HEK293T (cell line): ENCODE data around the gene DCLRE1B.

Experiments used
- BHLHE40 ChIP-seq: fragments of 450-650 bp; IDR thresholded peaks from 2 replicates; pipeline ENCODE4 v1.6.1; 2016; ENCODE audit warnings: mild to moderate bottlenecking, moderate library complexity, borderline replicate concordance
- FOXA1 ChIP-seq: fragments of 450-650 bp; IDR thresholded peaks from 2 replicates; pipeline ENCODE4 v1.6.1; 2016; ENCODE audit warnings: mild to moderate bottlenecking
- FOXK2 ChIP-seq: fragments of 450-650 bp; IDR thresholded peaks from 2 replicates; pipeline ENCODE4 v1.6.1; 2016; ENCODE audit warnings: mild to moderate bottlenecking
- FOXM1 ChIP-seq: fragments of 450-650 bp; IDR thresholded peaks from 2 replicates; pipeline ENCODE4 v1.6.1; 2017; ENCODE audit warnings: mild to moderate bottlenecking, borderline replicate concordance

DNA sequence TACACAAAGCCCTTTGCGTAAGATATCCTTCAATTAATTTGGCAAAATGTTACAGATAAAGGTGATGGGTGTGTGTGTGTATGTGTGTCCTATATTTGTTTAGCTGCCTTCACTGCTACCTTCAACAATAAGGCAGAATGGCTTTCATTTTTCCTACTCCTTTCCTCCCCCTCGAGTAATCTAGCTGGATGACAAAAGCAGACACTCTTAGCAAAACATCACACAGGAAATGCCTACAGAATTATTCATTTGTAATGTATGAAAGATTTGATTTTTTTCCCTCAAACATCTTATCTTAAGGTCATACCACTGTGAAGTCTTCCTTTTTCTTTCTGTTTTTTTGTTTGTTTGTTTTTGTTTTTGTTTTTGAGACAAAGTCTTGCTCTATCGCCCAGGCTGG, 44.2 kb upstream of the DCLRE1B start:
- TF ChIP-seq FOXK2 = no peak
- TF ChIP-seq FOXM1 = no peak
- no peak for TF ChIP-seq BHLHE40
- TF ChIP-seq FOXA1 = no peak
